GM12878 (cell line): Measurements from ENCODE around the gene IL21. TPM values are rescaled to one million over a fixed set of nuclear protein-coding genes. Genes with fewer than 3 reads are reported as not detected.

Experiments used
- ATAC-seq: fragments of 200-7000 bp; cut with Tn5 transposase; 3 replicates; pipeline ENCODE4 v1.9.1; 2020; ENCODE audit warnings: mild to moderate bottlenecking, moderate library complexity
- BruUV-seq: library from RNA; stranded (reverse); fragments of 400-500 nt; replicated peaks from 2 replicates; lab custom pipeline; 2021; lab: Mats Ljungman, UMichigan
- CTCF ChIA-PET: fragments of 300-600 bp; sonication (Branson Sonifier 250); formaldehyde crosslinking; extraction: SDS; loops from one replicate; lab custom pipeline; 2021; ENCODE audit warnings: inconsistent platforms; lab: Yijun Ruan, JAX
- POLR2A ChIA-PET: fragments of 350-600 bp; formaldehyde crosslinking; extraction: SDS; loops from one replicate; lab custom pipeline; 2021; ENCODE audit warnings: inconsistent platforms; lab: Charles Lee
- RAD21 ChIA-PET: fragments of 300-600 bp; sonication (Branson Sonifier 250); formaldehyde crosslinking; loops from one replicate; lab custom pipeline; 2023; ENCODE audit warnings: antibody characterized with exemption; ENCODE audit not compliant: unreplicated experiment; lab: Charles Lee
- SMC1A ChIA-PET: fragments of 300-600 bp; sonication (Branson Sonifier 250); formaldehyde crosslinking; loops from one replicate; lab custom pipeline; 2023; ENCODE audit not compliant: unreplicated experiment, uncharacterized antibody; lab: Charles Lee
- DNase-seq: peaks from one replicate; pipeline ENCODE4 v3.0.0-alpha.2; 2011; ENCODE audit warnings: low read depth, low spot score
- FAIRE-seq: peaks from 3 replicates; lab custom pipeline; 2011; peaks lifted over from hg19 to GRCh38; lab: Jason Lieb, UNC
- H2AFZ ChIP-seq: 2 replicates; pipeline ENCODE4 v1.6.0; 2011; ENCODE audit warnings: low read depth, low read length, control low read depth; ENCODE audit not compliant: control insufficient read depth
- H3K27ac ChIP-seq: 2 replicates; pipeline ENCODE4 v1.5.1; 2011; ENCODE audit warnings: control low read depth; ENCODE audit not compliant: control insufficient read depth, insufficient read depth
- H3K27me3 ChIP-seq, 2 experiments: replicated peaks in 1 of 2; 2 replicates each; pipeline versions ENCODE4 v1.6.0 to v1.6.1; 2011; ENCODE audit warnings: low read length in 1 of 2; ENCODE audit not compliant: control insufficient read depth in 2 of 2, insufficient read depth in 2 of 2
- H3K36me3 ChIP-seq, 2 experiments: 2 replicates each; pipeline ENCODE4 v1.5.1; 2011; ENCODE audit warnings: low read length in 1 of 2; ENCODE audit not compliant: control insufficient read depth in 2 of 2, insufficient read depth in 2 of 2
- H3K4me1 ChIP-seq: 2 replicates; pipeline ENCODE4 v1.6.1; 2011; ENCODE audit warnings: mild to moderate bottlenecking, low read length, moderate library complexity, mixed read lengths; ENCODE audit not compliant: control insufficient read depth, insufficient read depth
- H3K4me2 ChIP-seq: 2 replicates; pipeline ENCODE4 v1.6.0; 2011; ENCODE audit warnings: control low read depth; ENCODE audit not compliant: control insufficient read depth, insufficient read depth
- H3K4me3 ChIP-seq: fragments of 200-600 bp; sonication (generic); 2 replicates; pipeline ENCODE4 v1.5.1; 2016
- H3K79me2 ChIP-seq: 2 replicates; pipeline ENCODE4 v1.6.0; 2011; ENCODE audit warnings: low read length; ENCODE audit not compliant: control insufficient read depth, insufficient read depth
- H3K9ac ChIP-seq: 2 replicates; pipeline ENCODE4 v1.8.0; 2011; ENCODE audit warnings: low read length, control low read depth, mixed read lengths; ENCODE audit not compliant: control insufficient read depth, insufficient read depth
- H3K9me3 ChIP-seq: replicated peaks from 3 replicates; pipeline ENCODE4 v1.5.1; 2011; ENCODE audit warnings: mild to moderate bottlenecking, low read length; ENCODE audit not compliant: control insufficient read depth, insufficient read depth
- H4K20me1 ChIP-seq: 2 replicates; pipeline ENCODE4 v1.6.0; 2011; ENCODE audit not compliant: control insufficient read depth, insufficient read depth
- BMI1 ChIP-seq: fragments of 450-650 bp; IDR thresholded peaks from 2 replicates; pipeline ENCODE4 v1.6.1; 2016; ENCODE audit warnings: mild to moderate bottlenecking, moderate library complexity, borderline replicate concordance
- ESRRA ChIP-seq: IDR thresholded peaks from 2 replicates; pipeline ENCODE4 v1.6.1; 2012; ENCODE audit warnings: mild to moderate bottlenecking, low read length, improper control_type of control experiment
- MLLT1 ChIP-seq: fragments of 450-650 bp; IDR thresholded peaks from 2 replicates; pipeline ENCODE4 v1.6.1; 2016; ENCODE audit warnings: mild to moderate bottlenecking
- MYB ChIP-seq: fragments of 150-350 bp; IDR thresholded peaks from 2 replicates; pipeline ENCODE4 v1.6.1; 2014; ENCODE audit warnings: mild to moderate bottlenecking, low read depth, low read length, borderline replicate concordance
- NR2C1 ChIP-seq: fragments of 450-650 bp; IDR thresholded peaks from 2 replicates; pipeline ENCODE4 v1.6.1; 2017; ENCODE audit warnings: antibody characterized with exemption, mild to moderate bottlenecking, moderate library complexity
- PRDM15 ChIP-seq: fragments of 450-650 bp; formaldehyde crosslinking; IDR thresholded peaks from 2 replicates; pipeline ENCODE4 v1.4.0; 2020; ENCODE audit warnings: mild to moderate bottlenecking, moderate library complexity
- RCOR1 ChIP-seq: conservative IDR thresholded peaks from 2 replicates; pipeline ENCODE4 v1.6.1; 2012; ENCODE audit warnings: low read depth, low read length, improper control_type of control experiment
- STAT1 ChIP-seq: fragments of 450-650 bp; conservative IDR thresholded peaks from 2 replicates; pipeline ENCODE4 v1.6.1; 2014; ENCODE audit warnings: antibody characterized with exemption, mild to moderate bottlenecking
- ZBED1 ChIP-seq: IDR thresholded peaks from 2 replicates; pipeline ENCODE4 v1.6.1; 2016; ENCODE audit warnings: borderline replicate concordance
- ZNF622 ChIP-seq: fragments of 450-650 bp; IDR thresholded peaks from 2 replicates; pipeline ENCODE4 v1.6.1; 2017; ENCODE audit warnings: mild to moderate bottlenecking, inconsistent platforms
- WGBS: methylation state at CpG from one replicate; pipeline ENCODE4 v1.1.6; 2016; ENCODE audit warnings: low lambda C conversion rate; ENCODE audit not compliant: insufficient replicate concordance, insufficient coverage; ENCODE audit errors: missing lambda C conversion rate; 5-methylcytosine and 5-hydroxymethylcytosine counted together
- in situ Hi-C: fragments of 300-500 bp; cut with MboI; formaldehyde crosslinking; loops from 9 replicates; pipeline ENCODE4 v1.14.3; 2018; ENCODE audit warnings: mixed read lengths
- intact Hi-C: fragments of 100-400 bp; cut with micrococcal nuclease; formaldehyde crosslinking; loops from one replicate; pipeline ENCODE4 v1.14.2; 2022; ENCODE audit not compliant: unreplicated experiment
- polyA plus RNA-seq, 11 experiments: library from polyadenylated mRNA; depleted of rRNA in 4 of 11; unstranded in 6 of 11; stranded (reverse) in 5 of 11; fragments of >200 nt; fragmentation: Nextera tagmentation in 4 of 11; fragmentation: Illumina TruSeq in 1 of 11; extraction: Ambion mirVana in 4 of 11; extraction: Trizol in 1 of 11; gene quantifications; 1 replicate in 1 of 11; 2 replicates in 10 of 11; pipeline versions ENCODE4 v1.2.1 to v1.2.3, GENCODE V29; 2011 to 2016; ENCODE audit warnings: inconsistent platforms in 2 of 11, missing spikeins in 2 of 11, low read depth in 1 of 11
- total RNA-seq, 4 experiments: library from RNA; depleted of rRNA in 3 of 4; stranded (reverse); fragments of >200 nt in 3 of 4; fragmentation: Illumina TruSeq in 1 of 4; extraction: Trizol in 1 of 4; gene quantifications; 2 replicates each; pipeline versions ENCODE4 v1.2.1 to v1.2.3, GENCODE V29; 2013 to 2021
- TF ChIP-seq, protein P1 (sequence below): IDR thresholded peaks from 2 replicates; pipeline ENCODE4 v1.6.1; 2012; ENCODE audit warnings: mild to moderate bottlenecking, low read depth, low read length

Gene IL21
- total and polyA plus RNA-seq, 10 of the 15 experiments (the other 5 are each of a cell fraction or from before 2014, with no cell fraction given), result not detected

GRCh38 chr4:122647656-122648055 is 26.8 kb upstream of the IL21 start (continued):
- TF ChIP-seq MLLT1, result no peak
- TF ChIP-seq, protein P1, sequence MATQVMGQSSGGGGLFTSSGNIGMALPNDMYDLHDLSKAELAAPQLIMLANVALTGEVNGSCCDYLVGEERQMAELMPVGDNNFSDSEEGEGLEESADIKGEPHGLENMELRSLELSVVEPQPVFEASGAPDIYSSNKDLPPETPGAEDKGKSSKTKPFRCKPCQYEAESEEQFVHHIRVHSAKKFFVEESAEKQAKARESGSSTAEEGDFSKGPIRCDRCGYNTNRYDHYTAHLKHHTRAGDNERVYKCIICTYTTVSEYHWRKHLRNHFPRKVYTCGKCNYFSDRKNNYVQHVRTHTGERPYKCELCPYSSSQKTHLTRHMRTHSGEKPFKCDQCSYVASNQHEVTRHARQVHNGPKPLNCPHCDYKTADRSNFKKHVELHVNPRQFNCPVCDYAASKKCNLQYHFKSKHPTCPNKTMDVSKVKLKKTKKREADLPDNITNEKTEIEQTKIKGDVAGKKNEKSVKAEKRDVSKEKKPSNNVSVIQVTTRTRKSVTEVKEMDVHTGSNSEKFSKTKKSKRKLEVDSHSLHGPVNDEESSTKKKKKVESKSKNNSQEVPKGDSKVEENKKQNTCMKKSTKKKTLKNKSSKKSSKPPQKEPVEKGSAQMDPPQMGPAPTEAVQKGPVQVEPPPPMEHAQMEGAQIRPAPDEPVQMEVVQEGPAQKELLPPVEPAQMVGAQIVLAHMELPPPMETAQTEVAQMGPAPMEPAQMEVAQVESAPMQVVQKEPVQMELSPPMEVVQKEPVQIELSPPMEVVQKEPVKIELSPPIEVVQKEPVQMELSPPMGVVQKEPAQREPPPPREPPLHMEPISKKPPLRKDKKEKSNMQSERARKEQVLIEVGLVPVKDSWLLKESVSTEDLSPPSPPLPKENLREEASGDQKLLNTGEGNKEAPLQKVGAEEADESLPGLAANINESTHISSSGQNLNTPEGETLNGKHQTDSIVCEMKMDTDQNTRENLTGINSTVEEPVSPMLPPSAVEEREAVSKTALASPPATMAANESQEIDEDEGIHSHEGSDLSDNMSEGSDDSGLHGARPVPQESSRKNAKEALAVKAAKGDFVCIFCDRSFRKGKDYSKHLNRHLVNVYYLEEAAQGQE, result no peak
- TF ChIP-seq NR2C1, result no peak

DNA sequence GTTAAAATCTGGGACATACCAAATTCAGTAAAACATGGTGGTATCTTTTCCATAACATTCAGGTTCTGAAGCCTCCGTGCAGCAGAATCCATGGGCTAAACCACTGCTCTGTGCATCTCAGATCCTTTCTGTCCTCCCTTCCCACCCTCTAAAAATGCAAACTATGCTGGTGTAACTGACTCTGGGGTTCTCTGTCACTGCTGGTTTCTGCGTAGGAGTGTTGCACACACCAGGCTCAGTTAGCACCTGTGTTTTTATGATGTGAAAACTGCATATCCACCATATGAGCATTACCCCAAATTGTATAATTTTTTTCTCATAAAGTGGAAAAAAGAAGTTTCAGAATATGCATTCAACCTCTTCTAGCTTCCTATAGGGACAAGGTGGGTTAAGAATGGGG is 22.4 kb upstream of the IL21 start:
- no peaks in the 10 kb centered on the region for H3K9me3 ChIP-seq
- ATAC-seq, result no peak
- H3K79me2 ChIP-seq, result no peaks in the 10 kb centered on the region
- no peak overlapping the region for H2AFZ ChIP-seq
- H3K4me1 ChIP-seq, result no peaks in the 10 kb centered on the region
- no peaks in the 10 kb centered on the region for H4K20me1 ChIP-seq
- ChIA-PET POLR2A (no interaction called here), RAD21 (no interaction called here), CTCF (interaction anchor here (0.7 kb wide), 1 partner anchor 115 kb away, joined by 3 read pairs; no protein-coding TSS in a partner anchor), SMC1A (no interaction called here)
- DNase-seq, result no peak
- H3K4me2 ChIP-seq, result no peak overlapping the region
- H3K9ac ChIP-seq, result no peak overlapping the region
- H3K27ac ChIP-seq, result no peak overlapping the region
- 29% methylated on average over 2 of the region's 2 CpGs for WGBS
- in situ Hi-C loops, result no loop called here
- no peaks in the 10 kb centered on the region for H3K36me3 ChIP-seq
- BruUV-seq, result no TSS peak
- H3K4me3 ChIP-seq, result no peak overlapping the region
- peaks cover 3 to 4% of the 10 kb centered on the region in 2 experiments; a peak in 3 of 4 replicates for H3K27me3 ChIP-seq
- intact Hi-C loops, result no loop called here
- no peak for FAIRE-seq
- TF ChIP-seq RCOR1, result no peak
- no peak for TF ChIP-seq PRDM15
- TF ChIP-seq ZNF622, result no peak
- no peak for TF ChIP-seq BMI1
- TF ChIP-seq STAT1, result no peak
- no peak for TF ChIP-seq ESRRA
- TF ChIP-seq MYB, result no peak
- TF ChIP-seq ZBED1, result no peak
